ENCODE results near the gene VAMP5. TPM values are rescaled to one million over a fixed set of nuclear protein-coding genes. Genes with fewer than 3 reads are reported as not detected.

The VAMP5 gene
- total RNA-seq, 1 experiment from 2014 or later, result 0.40 TPM

GRCh38 chr2:85623991-85624390, 39.8 kb downstream of the VAMP5 start:
- no peak overlapping the region for H3K9ac ChIP-seq (ENCODE audit: low read length)
- POLR2A ChIA-PET (ENCODE audit: unreplicated experiment), result no interaction called here
- H3F3A ChIP-seq (ENCODE audit: low read length, unreplicated experiment), result no peaks in the 10 kb centered on the region
- no TSS peak for BruUV-seq (replicated peaks)
- peaks cover 67% of the 10 kb centered on the region for H3K36me3 ChIP-seq (ENCODE audit: low read depth, low read length)
- peaks cover 27% of the 10 kb centered on the region for H3K79me2 ChIP-seq (ENCODE audit: low read length)
- H3K27ac ChIP-seq (ENCODE audit: low read length), result no peak overlapping the region
- no peak for DNase-seq
- TF ChIP-seq EZH2phosphoT487 (IDR thresholded peaks at IDR 0.05; ENCODE audit: borderline replicate concordance, low read length), result no peak
- TF ChIP-seq CTCF (conservative IDR thresholded peaks at IDR 0.05; ENCODE audit: low read depth, low read length), result no peak
- TF ChIP-seq EZH2 (IDR thresholded peaks at IDR 0.05; ENCODE audit: low read length, unreplicated experiment), result no peak
- H3K4me1 ChIP-seq (ENCODE audit: insufficient read depth, low read length), result peaks cover 6% of the 10 kb centered on the region; the same call in 1 of the 2 replicates
- no peaks in the 10 kb centered on the region for H3K9me3 ChIP-seq (ENCODE audit: low read length)
- CTCF ChIA-PET, result no interaction called here
- no peak overlapping the region for H3K4me2 ChIP-seq (ENCODE audit: low read length)
- H3K4me3 ChIP-seq (ENCODE audit: low read length), result no peak overlapping the region
- no peaks in the 10 kb centered on the region for H3K9me2 ChIP-seq (replicated peaks; ENCODE audit: low read length)
- no peaks in the 10 kb centered on the region; the same call in 1 of the 2 replicates for H4K20me1 ChIP-seq (ENCODE audit: low read length)
- no peak overlapping the region for H2AFZ ChIP-seq (ENCODE audit: low read length)
- no peaks in the 10 kb centered on the region for H3K27me3 ChIP-seq (ENCODE audit: low read length)
- intact Hi-C loops (cut with micrococcal nuclease), result no loop called here
- ATAC-seq, result no peak

GRCh38 chr2:85628658-85629057, 44.4 kb downstream of the VAMP5 start:
- Histone ChIP-seq H3K4me1 (ENCODE audit: insufficient read depth, low read length) (no peaks in the 10 kb centered on the region), H3K9me2 (replicated peaks; ENCODE audit: low read length) (no peaks in the 10 kb centered on the region), H3K4me2 (ENCODE audit: low read length) (no peak overlapping the region), H3K27ac (ENCODE audit: low read length) (no peak overlapping the region), H3K27me3 (ENCODE audit: low read length) (no peaks in the 10 kb centered on the region), H3K36me3 (ENCODE audit: low read depth, low read length) (peaks cover 55% of the 10 kb centered on the region), H4K20me1 (ENCODE audit: low read length) (no peaks in the 10 kb centered on the region), H3K9ac (ENCODE audit: low read length) (no peak overlapping the region), H3F3A (ENCODE audit: low read length, unreplicated experiment) (no peaks in the 10 kb centered on the region), H3K79me2 (ENCODE audit: low read length) (0 out of 2 replicates have a peak, but pooled peaks cover under 1% of the 10 kb centered on the region), H3K4me3 (ENCODE audit: low read length) (no peak overlapping the region), H2AFZ (ENCODE audit: low read length) (no peak overlapping the region), H3K9me3 (ENCODE audit: low read length) (no peaks in the 10 kb centered on the region)
- ChIA-PET CTCF (no interaction called here), POLR2A (ENCODE audit: unreplicated experiment) (no interaction called here)
- no peak for TF ChIP-seq EZH2 (IDR thresholded peaks at IDR 0.05; ENCODE audit: low read length, unreplicated experiment)
- TF ChIP-seq EZH2phosphoT487 (IDR thresholded peaks at IDR 0.05; ENCODE audit: borderline replicate concordance, low read length), result no peak
- TF ChIP-seq CTCF (conservative IDR thresholded peaks at IDR 0.05; ENCODE audit: low read depth, low read length), result no peak
- no TSS peak for BruUV-seq (replicated peaks)
- DNase-seq (no peak), ATAC-seq (no peak)
- intact Hi-C loops (cut with micrococcal nuclease), result no loop called here

GRCh38 chr2:85631316-85631715, 47.1 kb downstream of the VAMP5 start:
- no TSS peak for BruUV-seq (replicated peaks)
- Histone ChIP-seq H3K9me3 (ENCODE audit: low read length) (no peaks in the 10 kb centered on the region), H3F3A (ENCODE audit: low read length, unreplicated experiment) (no peaks in the 10 kb centered on the region), H3K9me2 (replicated peaks; ENCODE audit: low read length) (no peaks in the 10 kb centered on the region), H3K9ac (ENCODE audit: low read length) (no peak overlapping the region), H2AFZ (ENCODE audit: low read length) (no peak overlapping the region), H3K4me2 (ENCODE audit: low read length) (no peak overlapping the region), H3K36me3 (ENCODE audit: low read depth, low read length) (peaks cover 44% of the 10 kb centered on the region), H3K79me2 (ENCODE audit: low read length) (no peaks in the 10 kb centered on the region), H4K20me1 (ENCODE audit: low read length) (no peaks in the 10 kb centered on the region), H3K27me3 (ENCODE audit: low read length) (no peaks in the 10 kb centered on the region), H3K4me3 (ENCODE audit: low read length) (no peak overlapping the region), H3K4me1 (ENCODE audit: insufficient read depth, low read length) (no peaks in the 10 kb centered on the region), H3K27ac (ENCODE audit: low read length) (no peak overlapping the region)
- intact Hi-C loops (cut with micrococcal nuclease), result no loop called here
- POLR2A ChIA-PET (ENCODE audit: unreplicated experiment), result no interaction called here
- no peak for ATAC-seq
- CTCF ChIA-PET, result no interaction called here
- no peak for DNase-seq
- TF ChIP-seq EZH2phosphoT487 (IDR thresholded peaks at IDR 0.05; ENCODE audit: borderline replicate concordance, low read length) (no peak), CTCF (conservative IDR thresholded peaks at IDR 0.05; ENCODE audit: low read depth, low read length) (no peak), EZH2 (IDR thresholded peaks at IDR 0.05; ENCODE audit: low read length, unreplicated experiment) (no peak)
